IPS-18c (cell line): ENCODE results near the gene CHST8.

ENCODE experiments used
- H3K4me3 ChIP-seq: 2 replicates; pipeline ENCODE4 v1.7.0; 2013; ENCODE audit warnings: low read depth, mild to moderate bottlenecking, low read length, moderate library complexity; ENCODE audit not compliant: insufficient read depth
- H3K9me3 ChIP-seq: one replicate; pipeline ENCODE4 v1.6.1; 2013; ENCODE audit warnings: mild to moderate bottlenecking, low read length, moderate library complexity; ENCODE audit not compliant: control insufficient read depth, insufficient read depth

Gene CHST8

DNA sequence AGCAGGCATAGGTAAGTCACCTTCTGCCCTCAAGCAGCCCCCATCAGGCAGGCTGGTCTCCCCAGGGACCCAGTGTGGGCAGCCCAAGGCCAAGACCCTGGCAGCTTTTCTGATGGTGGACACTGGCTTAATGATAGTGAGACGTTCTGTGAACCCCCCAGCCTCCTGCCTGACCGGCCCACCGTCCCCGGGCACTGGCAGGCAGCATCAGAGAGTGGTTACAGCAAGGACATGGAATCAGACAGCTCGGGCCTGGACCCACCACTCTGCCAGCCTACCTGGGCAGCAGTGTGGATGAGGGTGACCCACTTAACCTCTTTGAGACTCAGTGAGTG, 129.7 kb downstream of the CHST8 start:
- Histone ChIP-seq H3K4me3 (no peak overlapping the region), H3K9me3 (no peaks in the 10 kb centered on the region)

DNA sequence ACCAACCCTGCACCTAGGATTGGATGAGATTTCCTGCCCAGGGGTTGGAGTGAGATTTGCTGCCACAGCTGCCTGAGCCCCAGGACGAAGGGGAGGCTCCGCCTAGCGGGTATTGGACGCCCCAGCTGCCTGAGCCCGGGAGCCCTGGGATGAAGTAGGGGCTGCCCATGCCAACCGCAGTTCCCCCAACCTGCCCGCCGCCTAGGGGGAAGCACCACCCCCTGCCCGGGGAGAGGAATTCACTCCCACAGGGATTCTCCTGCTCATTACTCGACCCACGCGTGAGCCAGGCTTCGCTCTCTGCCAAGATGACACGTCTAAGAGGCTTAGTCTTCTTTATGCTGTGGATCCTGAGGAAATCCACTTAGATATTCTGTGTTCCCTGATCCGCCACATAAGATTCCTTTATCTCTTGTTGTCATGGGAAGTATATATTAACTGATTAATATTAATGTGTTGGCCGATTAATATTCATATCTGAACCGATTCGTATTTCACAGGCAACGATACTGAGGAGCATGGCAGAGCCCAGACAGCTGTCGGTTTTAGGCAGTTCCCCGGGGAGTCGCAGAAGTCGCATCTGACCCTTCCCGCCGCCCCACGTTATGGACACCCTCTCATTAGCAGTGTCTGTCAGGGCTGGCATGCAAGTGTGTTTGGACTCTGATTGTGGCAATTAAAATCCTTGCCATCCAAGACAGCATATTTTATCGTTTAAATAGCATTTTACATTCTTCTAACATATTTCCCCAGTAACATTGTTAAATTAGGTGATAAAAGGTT, 130.5 kb downstream of the CHST8 start:
- no peaks in the 10 kb centered on the region for H3K9me3 ChIP-seq
- H3K4me3 ChIP-seq, result no peak overlapping the region

DNA sequence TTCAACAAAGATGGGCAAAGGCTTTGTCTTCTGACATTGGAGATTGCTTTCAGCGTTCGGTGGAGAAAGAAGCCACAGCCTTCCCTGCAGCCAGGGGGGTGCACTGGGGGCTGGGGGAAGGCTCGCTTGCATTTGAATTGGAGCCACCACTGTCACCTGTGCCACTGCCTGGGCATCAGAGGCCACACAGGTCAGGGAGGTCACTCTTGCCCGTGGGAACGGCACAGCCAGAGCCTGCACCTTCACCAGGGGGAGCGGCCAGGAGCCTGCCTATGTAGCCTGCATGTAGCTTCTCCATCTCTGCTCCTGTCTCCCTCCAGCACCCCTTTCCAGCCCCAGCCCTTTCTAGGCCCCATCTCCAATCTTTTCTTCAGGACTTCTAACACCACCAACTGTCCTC, 131.2 kb downstream of the CHST8 start:
- no peak overlapping the region for H3K4me3 ChIP-seq
- H3K9me3 ChIP-seq, result no peaks in the 10 kb centered on the region

DNA sequence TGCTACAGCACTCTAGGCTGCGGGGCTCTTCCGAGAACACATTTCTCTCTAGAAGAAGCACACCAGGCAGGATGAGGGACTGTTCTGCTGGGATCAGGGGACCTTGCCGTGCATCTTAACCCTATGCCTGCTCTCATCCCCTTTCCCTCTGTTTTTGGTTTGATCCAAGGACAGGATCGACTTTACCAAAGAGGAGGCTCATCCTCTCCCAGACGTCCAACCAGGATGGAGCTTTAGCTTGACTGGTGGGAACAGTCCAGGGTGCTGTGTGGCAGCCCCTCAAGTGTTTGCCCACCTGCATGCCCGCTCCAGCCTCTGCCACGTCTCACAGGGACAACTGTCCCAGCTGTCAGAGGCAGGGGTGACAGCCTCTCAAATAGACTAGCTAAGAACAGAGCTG, 132.6 kb downstream of the CHST8 start:
- Histone ChIP-seq H3K4me3 (no peak overlapping the region), H3K9me3 (no peaks in the 10 kb centered on the region)

DNA sequence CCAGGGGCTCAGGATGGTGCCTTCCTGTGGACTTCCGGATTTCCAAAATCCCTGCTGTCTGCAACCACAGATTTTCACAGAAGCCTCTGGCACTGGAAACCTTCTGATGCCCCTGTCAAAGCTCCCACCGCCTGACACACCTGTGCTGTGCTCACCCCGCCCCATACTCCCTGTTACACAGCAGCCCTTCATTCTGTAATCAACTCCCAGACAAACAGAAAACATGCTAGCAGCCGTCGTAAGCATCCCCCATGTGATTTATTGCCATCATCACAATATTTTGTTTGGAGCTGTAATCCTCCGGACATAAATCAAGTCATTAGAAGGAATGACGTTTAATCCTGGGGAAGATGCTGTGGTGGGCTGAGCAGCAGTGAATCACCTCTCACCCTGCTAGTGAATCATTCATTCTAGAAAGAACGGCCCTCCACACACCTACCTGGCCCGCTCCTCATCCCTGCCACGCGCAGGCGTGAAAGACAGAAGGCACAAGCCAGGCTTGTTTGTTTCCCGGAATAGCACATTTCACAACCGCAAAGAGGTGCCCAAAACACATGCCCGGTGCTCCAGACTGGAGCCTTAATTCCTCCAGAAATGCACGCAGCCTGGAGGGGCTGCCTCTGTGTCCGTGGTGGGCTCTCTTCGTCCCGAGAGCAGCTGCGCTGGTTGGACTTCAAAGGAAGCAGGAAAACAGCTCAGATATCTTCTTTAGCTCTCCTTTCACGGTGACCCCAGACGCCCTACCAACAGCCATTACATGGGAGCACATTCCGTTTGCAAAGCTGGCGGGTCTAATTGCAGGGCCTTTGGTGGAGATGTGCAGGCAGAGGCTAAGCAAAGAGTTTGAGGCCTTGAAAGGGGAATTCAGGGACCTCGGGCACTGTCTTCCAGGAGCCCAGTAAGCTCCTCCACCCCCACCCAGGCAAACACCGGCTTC, 133.6 kb downstream of the CHST8 start:
- H3K9me3 ChIP-seq, result no peaks in the 10 kb centered on the region
- no peak overlapping the region for H3K4me3 ChIP-seq

DNA sequence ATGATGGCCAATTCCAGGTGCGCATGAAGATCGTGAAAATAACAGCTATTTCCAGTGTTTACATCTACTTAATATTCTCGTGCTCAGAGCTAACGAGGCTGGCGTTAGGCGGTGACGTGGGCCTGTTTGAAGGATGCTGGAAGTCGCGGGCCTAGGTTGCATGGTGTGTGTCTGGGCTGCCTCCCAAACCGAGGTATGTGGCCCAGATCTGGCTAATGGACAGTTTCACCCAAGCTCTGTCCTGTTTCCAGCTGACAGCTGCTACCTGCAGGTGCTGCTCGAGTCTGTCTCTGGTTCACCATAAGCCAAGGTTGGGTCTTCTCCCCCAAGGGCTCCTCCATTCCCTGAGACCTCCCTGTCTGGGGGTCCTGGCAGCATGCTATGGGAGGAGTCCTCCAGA, 134.4 kb downstream of the CHST8 start:
- Histone ChIP-seq H3K4me3 (no peak overlapping the region), H3K9me3 (no peaks in the 10 kb centered on the region)

DNA sequence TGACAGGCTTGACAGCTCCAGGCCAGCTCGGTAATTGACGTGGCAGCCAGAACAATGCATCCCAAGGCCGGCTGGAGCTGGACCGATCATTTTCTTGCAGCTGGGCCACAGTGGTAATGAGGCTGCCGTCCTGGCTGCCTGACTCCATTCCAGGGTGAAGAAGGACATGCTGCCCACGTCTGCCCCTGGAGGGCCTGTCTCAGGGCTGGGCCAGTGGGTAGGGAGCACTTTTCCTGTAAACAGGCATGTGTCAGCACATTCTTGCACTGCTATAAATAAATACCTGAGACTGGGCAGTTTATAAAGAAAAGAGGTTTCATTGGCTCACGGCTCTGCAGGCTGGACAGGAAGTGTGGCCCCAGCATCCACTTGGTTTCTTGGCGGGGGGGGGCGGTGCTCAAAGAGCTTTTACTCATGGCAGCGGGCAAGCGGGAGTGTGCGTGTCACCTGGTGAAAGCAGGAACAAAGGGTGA, 136.8 kb downstream of the CHST8 start:
- Histone ChIP-seq H3K4me3 (no peak overlapping the region), H3K9me3 (peaks cover 2% of the 10 kb centered on the region)

DNA sequence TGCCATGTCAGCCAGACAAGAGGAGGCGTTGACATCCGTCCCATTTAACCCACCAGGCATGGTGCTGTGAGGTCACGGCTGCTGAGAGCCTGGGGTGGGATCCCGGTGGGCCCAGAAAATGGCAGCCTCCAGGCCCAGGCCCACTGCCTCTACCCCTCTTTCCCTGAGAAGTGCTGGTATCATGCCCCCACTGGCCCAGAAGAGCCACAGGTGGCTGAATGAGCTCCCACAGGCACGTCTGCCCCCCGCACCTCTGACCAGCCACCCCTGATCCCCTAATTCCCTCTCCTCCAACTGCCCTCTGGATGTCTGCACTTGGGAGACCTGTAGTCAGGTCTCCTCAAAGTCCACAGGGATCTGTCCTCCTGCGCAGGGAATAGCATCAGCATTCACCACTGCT, 137.6 kb downstream of the CHST8 start:
- no peak overlapping the region for H3K4me3 ChIP-seq
- peaks cover 2% of the 10 kb centered on the region for H3K9me3 ChIP-seq

DNA sequence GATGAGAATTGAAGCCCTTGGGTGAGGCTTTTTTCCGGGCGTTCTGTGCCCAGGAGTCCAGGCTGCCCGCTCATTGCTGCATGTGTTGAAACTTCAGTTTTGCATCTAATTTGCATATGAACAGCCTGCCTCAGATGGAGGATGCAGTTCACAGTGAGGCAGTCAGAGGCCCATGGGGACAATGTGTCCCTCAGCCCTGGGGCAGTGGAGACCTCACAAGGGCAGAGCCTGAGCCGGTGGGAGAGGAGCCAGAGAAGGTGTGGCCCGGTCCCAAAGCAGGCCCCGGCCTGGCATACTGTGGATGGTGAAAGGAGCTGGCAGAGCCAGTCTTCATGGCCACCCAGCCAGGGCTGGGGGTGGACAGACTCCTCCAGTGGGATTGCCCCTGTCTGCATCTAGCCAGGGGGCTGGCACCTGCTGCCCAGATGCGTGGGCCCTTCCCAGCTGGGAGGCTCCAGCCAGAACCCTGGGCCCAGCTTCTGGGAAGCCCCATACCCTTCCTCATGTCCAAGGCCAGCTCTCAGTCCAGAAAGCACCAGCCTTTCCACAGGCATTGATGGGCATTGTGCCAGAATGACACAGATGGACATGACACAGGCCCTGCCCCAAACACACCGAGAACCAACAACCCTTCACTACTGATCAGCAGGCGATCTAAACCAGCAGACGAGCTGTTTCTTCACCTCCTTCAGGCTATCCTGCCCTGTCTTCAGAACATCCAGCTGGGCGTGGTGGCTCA, 142.0 kb downstream of the CHST8 start:
- no peak overlapping the region for H3K4me3 ChIP-seq
- peaks cover 2% of the 10 kb centered on the region for H3K9me3 ChIP-seq

DNA sequence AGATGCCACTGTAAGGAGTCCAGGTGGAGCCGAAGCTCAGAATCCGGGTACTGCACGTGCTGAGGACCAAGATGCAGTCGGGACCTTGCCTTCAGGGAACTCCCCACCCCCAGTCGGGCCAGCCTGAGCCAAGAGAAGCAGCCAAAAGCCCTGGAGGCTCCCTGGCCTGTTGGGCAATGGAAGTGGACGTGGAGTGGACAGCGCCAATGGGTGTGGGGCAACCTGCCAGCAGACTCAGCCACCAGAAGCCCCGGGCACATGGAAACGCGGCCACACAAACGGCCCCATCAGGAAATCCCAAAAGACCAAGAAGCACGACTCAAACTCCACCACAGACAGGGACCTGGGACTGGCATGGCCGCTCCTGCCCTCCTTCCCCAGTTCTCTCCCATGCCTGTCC, 144.9 kb downstream of the CHST8 start:
- Histone ChIP-seq H3K4me3 (no peak overlapping the region), H3K9me3 (peaks cover 2% of the 10 kb centered on the region)

DNA sequence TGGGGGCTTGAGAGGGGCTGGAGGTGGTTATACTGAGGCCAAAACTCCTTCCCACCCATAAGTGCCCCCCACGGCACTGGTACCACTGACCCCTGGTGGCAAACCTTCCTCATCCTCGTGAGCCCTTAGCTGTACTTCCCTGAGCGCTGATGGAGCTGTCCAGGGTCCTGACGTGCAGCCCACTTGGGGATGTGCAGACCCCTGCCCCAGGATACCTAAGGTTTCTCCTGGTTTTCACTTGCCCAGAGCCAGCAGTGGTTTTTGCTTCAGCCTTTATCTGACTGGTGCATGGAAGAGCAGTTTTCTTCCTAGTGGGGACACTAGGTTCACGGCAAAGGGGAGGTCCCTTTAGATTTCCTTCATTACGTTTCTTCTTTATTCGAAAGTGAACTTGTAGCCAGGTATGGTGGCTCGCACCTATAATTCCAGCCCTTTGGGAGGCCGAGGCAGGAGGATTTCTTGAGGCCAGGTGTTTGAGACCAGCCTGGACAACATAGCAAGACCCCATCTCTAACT, 146.2 kb downstream of the CHST8 start:
- Histone ChIP-seq H3K4me3 (no peak overlapping the region), H3K9me3 (no peaks in the 10 kb centered on the region)

DNA sequence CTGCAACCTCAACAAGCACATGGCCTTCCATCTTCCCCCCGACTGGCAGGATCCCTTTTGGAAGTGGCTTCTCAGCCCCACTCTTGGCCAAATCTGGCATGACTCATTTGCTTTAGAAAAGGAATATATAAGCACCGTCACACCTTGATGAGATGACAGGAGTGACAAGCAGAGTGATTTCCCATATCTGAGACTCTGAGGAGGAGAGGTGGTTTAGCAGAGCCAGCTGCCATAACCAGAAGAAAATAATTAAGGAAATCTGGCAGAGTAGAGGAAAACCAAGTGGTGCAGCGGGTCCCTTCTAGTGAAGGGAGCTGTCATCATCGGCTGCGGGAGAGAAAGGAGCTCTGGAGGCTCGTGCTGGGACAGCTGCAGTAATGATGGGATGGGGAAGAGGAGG, 147.5 kb downstream of the CHST8 start:
- Histone ChIP-seq H3K9me3 (peaks cover 2% of the 10 kb centered on the region), H3K4me3 (no peak overlapping the region)

DNA sequence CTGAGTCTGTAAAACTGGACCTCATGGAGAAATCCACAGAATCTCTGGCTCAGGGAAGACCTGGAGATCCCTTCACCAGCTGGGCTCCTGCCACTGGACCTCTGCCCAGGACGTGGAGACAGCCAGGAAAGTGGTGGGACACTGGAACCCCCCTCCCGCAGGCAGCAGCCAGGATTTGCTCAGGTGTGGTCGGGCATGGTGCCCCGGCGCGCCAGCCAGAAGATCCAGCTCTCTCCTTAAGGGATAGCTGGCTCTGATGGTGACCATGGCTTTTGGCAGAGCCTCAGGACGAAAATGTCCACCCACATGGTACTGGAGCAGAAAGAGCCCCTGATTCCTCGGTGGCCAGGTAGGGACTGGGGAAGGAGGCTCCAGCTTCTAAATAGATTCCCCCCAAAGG, 148.4 kb downstream of the CHST8 start:
- Histone ChIP-seq H3K9me3 (peaks cover 2% of the 10 kb centered on the region), H3K4me3 (no peak overlapping the region)

DNA sequence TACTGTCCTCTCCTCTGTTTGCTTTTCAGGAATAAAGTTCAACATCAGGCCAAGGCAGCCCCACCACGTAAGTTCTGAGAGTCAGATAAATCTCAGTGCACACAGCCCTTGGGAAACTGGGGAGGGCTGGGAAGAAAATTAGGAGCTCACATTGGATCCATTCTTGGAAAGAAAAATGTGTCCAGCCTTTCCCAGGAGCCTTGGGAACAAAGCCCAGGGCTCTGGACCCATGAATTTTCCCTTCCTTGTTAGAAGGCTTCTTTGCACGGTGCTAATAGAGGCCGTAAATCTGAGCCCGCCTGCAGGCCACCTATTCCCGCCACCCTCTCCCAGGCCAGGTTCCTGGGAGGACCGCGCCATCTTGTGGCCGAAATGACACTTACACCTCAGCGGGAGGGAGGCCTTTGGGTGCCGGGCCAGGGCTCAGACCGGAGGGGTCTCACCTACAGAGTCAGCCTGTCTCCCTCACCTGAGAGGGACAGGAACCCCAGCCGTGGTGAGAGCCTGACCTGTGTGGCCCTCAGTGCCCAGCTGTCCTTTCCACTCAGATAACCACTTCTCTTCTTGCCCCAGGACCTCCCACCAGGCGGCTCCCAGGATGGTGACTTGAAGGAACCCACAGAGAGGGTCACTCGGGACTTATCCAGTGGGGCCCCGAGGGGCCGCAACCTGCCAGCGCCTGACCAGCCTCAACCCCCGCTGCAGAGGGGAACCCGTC, 149.8 kb downstream of the CHST8 start:
- Histone ChIP-seq H3K9me3 (peaks cover 2% of the 10 kb centered on the region), H3K4me3 (no peak overlapping the region)

DNA sequence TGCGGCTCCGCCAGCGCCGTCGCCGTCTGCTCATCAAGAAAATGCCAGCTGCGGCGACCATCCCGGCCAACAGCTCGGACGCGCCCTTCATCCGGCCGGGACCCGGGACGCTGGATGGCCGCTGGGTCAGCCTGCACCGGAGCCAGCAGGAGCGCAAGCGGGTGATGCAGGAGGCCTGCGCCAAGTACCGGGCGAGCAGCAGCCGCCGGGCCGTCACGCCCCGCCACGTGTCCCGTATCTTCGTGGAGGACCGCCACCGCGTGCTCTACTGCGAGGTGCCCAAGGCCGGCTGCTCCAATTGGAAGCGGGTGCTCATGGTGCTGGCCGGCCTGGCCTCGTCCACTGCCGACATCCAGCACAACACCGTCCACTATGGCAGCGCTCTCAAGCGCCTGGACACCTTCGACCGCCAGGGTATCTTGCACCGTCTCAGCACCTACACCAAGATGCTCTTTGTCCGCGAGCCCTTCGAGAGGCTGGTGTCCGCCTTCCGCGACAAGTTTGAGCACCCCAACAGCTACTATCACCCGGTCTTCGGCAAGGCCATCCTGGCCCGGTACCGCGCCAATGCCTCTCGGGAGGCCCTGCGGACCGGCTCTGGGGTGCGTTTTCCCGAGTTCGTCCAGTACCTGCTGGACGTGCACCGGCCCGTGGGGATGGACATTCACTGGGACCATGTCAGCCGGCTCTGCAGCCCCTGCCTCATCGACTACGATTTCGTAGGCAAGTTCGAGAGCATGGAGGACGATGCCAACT, 150.5 kb downstream of the CHST8 start:
- H3K4me3 ChIP-seq, result no peak overlapping the region
- peaks cover 2% of the 10 kb centered on the region for H3K9me3 ChIP-seq

DNA sequence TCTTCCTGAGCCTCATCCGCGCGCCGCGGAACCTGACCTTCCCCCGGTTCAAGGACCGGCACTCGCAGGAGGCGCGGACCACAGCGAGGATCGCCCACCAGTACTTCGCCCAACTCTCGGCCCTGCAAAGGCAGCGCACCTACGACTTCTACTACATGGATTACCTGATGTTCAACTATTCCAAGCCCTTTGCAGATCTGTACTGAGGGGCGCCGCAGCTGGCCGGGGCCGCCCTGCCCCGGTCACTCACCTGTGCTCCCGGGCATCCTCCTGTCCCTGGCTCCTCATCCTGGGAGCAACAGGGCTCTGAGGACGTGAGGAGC, 151.1 kb downstream of the CHST8 start:
- no peak overlapping the region for H3K4me3 ChIP-seq
- H3K9me3 ChIP-seq, result peaks cover 2% of the 10 kb centered on the region
